Upper lobe of left lung (tissue), 6 donors: ENCODE measurements around the gene MACIR. TPM values are rescaled to one million over a fixed set of nuclear protein-coding genes. Genes with fewer than 3 reads are reported as not detected.

Experiments used
- ATAC-seq, 2 donors: fragments of 200-7000 bp; cut with Tn5 transposase; one replicate each; pipeline ENCODE4 v1.9.1; 2022; ENCODE audit warnings: mild to moderate bottlenecking in 2 of 2, moderate library complexity in 2 of 2; ENCODE audit not compliant: low FRiP score in 2 of 2
- DNase-seq, 2 donors: peaks; one replicate each; pipeline ENCODE4 v3.0.0-alpha.2; 2019 to 2020
- H3K27ac ChIP-seq, 4 donors: fragments of 200-600 bp; sonication (generic); one replicate each; pipeline ENCODE4 v1.5.1; 2016 to 2019
- H3K27me3 ChIP-seq, 4 donors: fragments of 200-600 bp; sonication (generic); one replicate each; pipeline ENCODE4 v1.5.1; 2017 to 2019
- H3K36me3 ChIP-seq, 4 donors: fragments of 200-600 bp; sonication (generic); one replicate each; pipeline ENCODE4 v1.5.1; 2016 to 2019
- H3K4me1 ChIP-seq, 4 donors: fragments of 200-600 bp; sonication (generic); one replicate each; pipeline ENCODE4 v1.5.1; 2018 to 2019
- H3K4me3 ChIP-seq, 4 donors: fragments of 200-600 bp; sonication (generic); one replicate each; pipeline ENCODE4 v1.5.1; 2017 to 2019; ENCODE audit warnings: mild to moderate bottlenecking in 2 of 4, moderate library complexity in 1 of 4
- H3K9me3 ChIP-seq, 4 donors: fragments of 200-600 bp; sonication (generic); one replicate each; pipeline ENCODE4 v1.5.1; 2018 to 2019
- CTCF ChIP-seq, 6 experiments: fragments of 450-650 bp in 4 of 6; fragments of 200-600 bp in 2 of 6; sonication (generic) in 2 of 6; IDR thresholded peaks; one replicate each; pipeline ENCODE4 v1.5.1; 2016 to 2019; ENCODE audit warnings: antibody characterized with exemption in 6 of 6
- EP300 ChIP-seq, 4 donors: sonication (generic); formaldehyde crosslinking; IDR thresholded peaks; one replicate each; pipeline ENCODE4 v1.5.1; 2017; ENCODE audit warnings: antibody characterized with exemption in 4 of 4, control low read depth in 2 of 4
- POLR2A ChIP-seq, 4 donors: fragments of 450-650 bp; IDR thresholded peaks; one replicate each; pipeline ENCODE4 v1.5.1; 2016 to 2017; ENCODE audit warnings: antibody characterized with exemption in 4 of 4, mild to moderate bottlenecking in 2 of 4
- POLR2AphosphoS5 ChIP-seq, 2 donors: sonication (generic); formaldehyde crosslinking; IDR thresholded peaks; one replicate each; pipeline ENCODE4 v1.5.1; 2017; ENCODE audit warnings: antibody characterized with exemption in 2 of 2
- WGBS, 2 donors: methylation state at CpG; one replicate each; pipeline ENCODE4 v1.1.5; 2017 to 2018; 5-methylcytosine and 5-hydroxymethylcytosine counted together
- total RNA-seq, 6 donors: library from RNA; depleted of rRNA in 4 of 6; stranded (reverse); fragments of >200 nt in 4 of 6; gene quantifications; one replicate each; pipeline versions ENCODE4 v1.1.0 to v1.2.1, GENCODE V29; 2016 to 2021
- donor health status: DM: no; HTN: no; CAD: no; lungs with moderate emphysema.
- donor health status: DM: no; HTN: yes; CAD: no; lungs with severe emphysema.

The MACIR gene
- total RNA-seq, 6 donors from 2014 or later = 2.6 to 12.5 (median 6.8) TPM

- 94 to 95% methylated on average over 28 of the region's 28 CpGs for WGBS, 2 donors
- no peaks in the 10 kb centered on the region for H3K36me3 ChIP-seq
- no peaks in the 10 kb centered on the region for H3K27me3 ChIP-seq
- peaks cover 0 to 4% (median 0%) of the 10 kb centered on the region in 4 donors for H3K4me1 ChIP-seq
- no peak for TF ChIP-seq EP300 (IDR thresholded peaks at IDR 0.05)
- TF ChIP-seq CTCF (IDR thresholded peaks at IDR 0.05) = no peak
- TF ChIP-seq POLR2A (IDR thresholded peaks at IDR 0.05) = no peak
- no peak for TF ChIP-seq POLR2AphosphoS5 (IDR thresholded peaks at IDR 0.05)
- H3K9me3 ChIP-seq = no peaks in the 10 kb centered on the region
- ATAC-seq (no peak), DNase-seq (peak in 1 of 2 donors; percentile 47)
- H3K27ac ChIP-seq = no peak overlapping the region
- H3K4me3 ChIP-seq = no peak overlapping the region
Observed at GRCh38 chr5:103223031-103223955, 35.3 kb upstream of the MACIR start.

GRCh38 chr5:103224118-103224893, 34.3 kb upstream of the MACIR start:
- peak in 1 of 2 donors; percentile 53 for DNase-seq
- WGBS, 2 donors = 53 to 72% methylated on average over 6 to 11 of the region's 11 CpGs
- no peak overlapping the region for H3K4me3 ChIP-seq
- H3K27me3 ChIP-seq = no peaks in the 10 kb centered on the region
- H3K9me3 ChIP-seq = no peaks in the 10 kb centered on the region
- peak; percentile 91 to 93 for ATAC-seq
- H3K4me1 ChIP-seq = peaks cover 0 to 4% (median 0%) of the 10 kb centered on the region in 4 donors
- H3K36me3 ChIP-seq = no peaks in the 10 kb centered on the region
- TF ChIP-seq POLR2AphosphoS5 (IDR thresholded peaks at IDR 0.05) (no peak), CTCF (IDR thresholded peaks at IDR 0.05) (peak; percentile 53 to 78 (median 60))
- no peak overlapping the region for H3K27ac ChIP-seq

GRCh38 chr5:103224894-103225246, 33.7 kb upstream of the MACIR start:
- 59 to 69% methylated on average over 5 of the region's 5 CpGs for WGBS, 2 donors
- Histone ChIP-seq H3K4me3 (no peak overlapping the region), H3K27me3 (no peaks in the 10 kb centered on the region), H3K4me1 (peaks cover 0 to 4% (median 0%) of the 10 kb centered on the region in 4 donors), H3K9me3 (no peaks in the 10 kb centered on the region), H3K27ac (no peak overlapping the region), H3K36me3 (no peaks in the 10 kb centered on the region)
- no peak for ATAC-seq
- TF ChIP-seq CTCF (IDR thresholded peaks at IDR 0.05) (no peak), EP300 (IDR thresholded peaks at IDR 0.05) (no peak), POLR2AphosphoS5 (IDR thresholded peaks at IDR 0.05) (no peak), POLR2A (IDR thresholded peaks at IDR 0.05) (no peak)
- DNase-seq = no peak

- 88% methylated on average over 5 of the region's 5 CpGs for WGBS, 2 donors
- peaks cover 0 to 4% (median 0%) of the 10 kb centered on the region in 4 donors for H3K4me1 ChIP-seq
- no peak for ATAC-seq
Observed at GRCh38 chr5:103228061-103228460, 30.5 kb upstream of the MACIR start.

More at GRCh38 chr5:103228061-103228460, 30.5 kb upstream of the MACIR start:
- Histone ChIP-seq H3K36me3 (no peaks in the 10 kb centered on the region), H3K4me3 (no peak overlapping the region), H3K9me3 (no peaks in the 10 kb centered on the region), H3K27ac (no peak overlapping the region), H3K27me3 (no peaks in the 10 kb centered on the region)
- DNase-seq = no peak
- TF ChIP-seq CTCF (IDR thresholded peaks at IDR 0.05) = no peak
- no peak for TF ChIP-seq EP300 (IDR thresholded peaks at IDR 0.05)
- TF ChIP-seq POLR2AphosphoS5 (IDR thresholded peaks at IDR 0.05) = no peak
- no peak for TF ChIP-seq POLR2A (IDR thresholded peaks at IDR 0.05)
